Measurements from ENCODE around the gene ELMO1. TPM values are rescaled to one million over a fixed set of nuclear protein-coding genes. Genes with fewer than 3 reads are reported as not detected.

The ELMO1 gene
- total RNA-seq, 1 experiment from 2014 or later = not detected

DNA sequence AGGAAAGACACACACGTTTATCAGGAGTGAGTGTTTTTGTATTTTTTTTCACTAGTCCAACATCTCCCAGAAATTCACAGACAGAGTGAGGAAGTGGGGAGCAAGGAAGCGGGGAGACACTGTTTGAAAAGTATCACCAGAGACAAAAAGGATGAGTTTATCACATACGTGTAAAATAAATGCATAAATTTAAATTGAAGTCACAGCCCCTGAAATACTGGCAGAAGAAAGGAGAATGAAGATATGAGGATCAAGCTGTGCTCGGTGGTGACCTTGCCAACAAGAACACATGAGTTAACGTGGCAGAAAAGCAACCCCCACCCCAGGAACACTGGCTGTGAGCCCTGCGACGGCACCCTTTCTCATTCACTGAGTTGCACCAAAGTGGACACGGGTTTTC is 407.2 kb downstream of the ELMO1 start:
- no peaks in the 10 kb centered on the region for H3K27me3 ChIP-seq (replicated peaks; ENCODE audit: insufficient read depth, low read depth, low read length, poor library complexity)
- no peak for DNase-seq (ENCODE audit: low spot score)
- no TSS peak for BruUV-seq (replicated peaks)
- intact Hi-C loops (cut with micrococcal nuclease; ENCODE audit: unreplicated experiment) = no loop called here
- TF ChIP-seq, protein P1, sequence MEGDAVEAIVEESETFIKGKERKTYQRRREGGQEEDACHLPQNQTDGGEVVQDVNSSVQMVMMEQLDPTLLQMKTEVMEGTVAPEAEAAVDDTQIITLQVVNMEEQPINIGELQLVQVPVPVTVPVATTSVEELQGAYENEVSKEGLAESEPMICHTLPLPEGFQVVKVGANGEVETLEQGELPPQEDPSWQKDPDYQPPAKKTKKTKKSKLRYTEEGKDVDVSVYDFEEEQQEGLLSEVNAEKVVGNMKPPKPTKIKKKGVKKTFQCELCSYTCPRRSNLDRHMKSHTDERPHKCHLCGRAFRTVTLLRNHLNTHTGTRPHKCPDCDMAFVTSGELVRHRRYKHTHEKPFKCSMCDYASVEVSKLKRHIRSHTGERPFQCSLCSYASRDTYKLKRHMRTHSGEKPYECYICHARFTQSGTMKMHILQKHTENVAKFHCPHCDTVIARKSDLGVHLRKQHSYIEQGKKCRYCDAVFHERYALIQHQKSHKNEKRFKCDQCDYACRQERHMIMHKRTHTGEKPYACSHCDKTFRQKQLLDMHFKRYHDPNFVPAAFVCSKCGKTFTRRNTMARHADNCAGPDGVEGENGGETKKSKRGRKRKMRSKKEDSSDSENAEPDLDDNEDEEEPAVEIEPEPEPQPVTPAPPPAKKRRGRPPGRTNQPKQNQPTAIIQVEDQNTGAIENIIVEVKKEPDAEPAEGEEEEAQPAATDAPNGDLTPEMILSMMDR (conservative IDR thresholded peaks at IDR 0.05; ENCODE audit: low read depth, low read length) = no peak
- TF ChIP-seq EZH2 (IDR thresholded peaks at IDR 0.05; ENCODE audit: borderline replicate concordance, low read depth, low read length, poor library complexity, severe bottlenecking) = no peak
- no peaks in the 10 kb centered on the region for H3K9me3 ChIP-seq (ENCODE audit: low read depth, low read length, poor library complexity, severe bottlenecking)
- H3K36me3 ChIP-seq (ENCODE audit: insufficient read depth, low read length, poor library complexity, severe bottlenecking) = no peaks in the 10 kb centered on the region
- CTCF ChIA-PET = no interaction called here
- no peaks in the 10 kb centered on the region for H3K4me1 ChIP-seq (ENCODE audit: insufficient read depth, low read length, poor library complexity, severe bottlenecking)
- H3K27ac ChIP-seq (ENCODE audit: low read depth, low read length, poor library complexity, severe bottlenecking) = no peak overlapping the region
- no peak overlapping the region for H3K4me3 ChIP-seq (ENCODE audit: low read depth, low read length, poor library complexity, severe bottlenecking)
- POLR2A ChIA-PET (ENCODE audit: low non-redundant PET) = no interaction called here

GRCh38 chr7:37040330-37040729 is 408.3 kb downstream of the ELMO1 start:
- no peaks in the 10 kb centered on the region for H3K36me3 ChIP-seq (ENCODE audit: insufficient read depth, low read length, poor library complexity, severe bottlenecking)
- H3K4me3 ChIP-seq (ENCODE audit: low read depth, low read length, poor library complexity, severe bottlenecking) = no peak overlapping the region
- H3K27me3 ChIP-seq (replicated peaks; ENCODE audit: insufficient read depth, low read depth, low read length, poor library complexity) = no peaks in the 10 kb centered on the region
- CTCF ChIA-PET = no interaction called here
- H3K4me1 ChIP-seq (ENCODE audit: insufficient read depth, low read length, poor library complexity, severe bottlenecking) = no peaks in the 10 kb centered on the region
- H3K27ac ChIP-seq (ENCODE audit: low read depth, low read length, poor library complexity, severe bottlenecking) = no peak overlapping the region
- intact Hi-C loops (cut with micrococcal nuclease; ENCODE audit: unreplicated experiment) = no loop called here
- POLR2A ChIA-PET (ENCODE audit: low non-redundant PET) = no interaction called here
- H3K9me3 ChIP-seq (ENCODE audit: low read depth, low read length, poor library complexity, severe bottlenecking) = no peaks in the 10 kb centered on the region
- no peak for DNase-seq (ENCODE audit: low spot score)
- TF ChIP-seq, protein P1 (conservative IDR thresholded peaks at IDR 0.05; ENCODE audit: low read depth, low read length) = no peak
- no peak for TF ChIP-seq EZH2 (IDR thresholded peaks at IDR 0.05; ENCODE audit: borderline replicate concordance, low read depth, low read length, poor library complexity, severe bottlenecking)
- no TSS peak for BruUV-seq (replicated peaks)

DNA sequence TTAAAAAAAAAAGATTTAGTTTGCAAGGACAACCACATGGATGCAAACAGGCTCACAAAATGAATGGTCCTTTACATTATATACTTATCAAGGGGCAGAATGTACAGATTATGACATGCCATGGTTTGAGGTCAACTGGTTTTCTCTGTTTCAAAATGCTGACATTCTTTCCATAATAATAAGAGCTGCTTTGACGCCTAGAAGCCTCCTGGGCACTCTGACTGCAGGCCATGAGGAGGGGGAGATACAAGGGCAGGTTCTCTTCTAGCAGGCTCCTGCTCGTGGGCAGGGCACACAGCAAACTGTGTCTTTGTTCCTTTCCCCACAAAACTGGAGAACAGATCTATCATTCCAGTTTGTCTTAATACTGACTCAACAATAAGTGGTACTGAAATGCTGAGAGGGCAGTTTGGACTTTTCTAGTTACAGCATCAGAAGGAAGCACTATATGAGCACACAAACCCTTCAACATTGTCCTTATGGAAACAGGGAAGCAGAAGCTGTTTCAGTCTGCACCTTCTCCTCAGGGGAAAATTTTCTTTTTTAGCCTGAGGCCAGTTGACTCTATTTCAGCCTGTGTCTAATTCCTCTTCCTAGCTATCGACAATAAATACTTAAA is 409.4 kb downstream of the ELMO1 start:
- intact Hi-C loops (cut with micrococcal nuclease; ENCODE audit: unreplicated experiment) = no loop called here
- Histone ChIP-seq H3K9me3 (ENCODE audit: low read depth, low read length, poor library complexity, severe bottlenecking) (no peaks in the 10 kb centered on the region), H3K36me3 (ENCODE audit: insufficient read depth, low read length, poor library complexity, severe bottlenecking) (no peaks in the 10 kb centered on the region), H3K4me1 (ENCODE audit: insufficient read depth, low read length, poor library complexity, severe bottlenecking) (no peaks in the 10 kb centered on the region), H3K27ac (ENCODE audit: low read depth, low read length, poor library complexity, severe bottlenecking) (no peak overlapping the region), H3K27me3 (replicated peaks; ENCODE audit: insufficient read depth, low read depth, low read length, poor library complexity) (no peaks in the 10 kb centered on the region), H3K4me3 (ENCODE audit: low read depth, low read length, poor library complexity, severe bottlenecking) (no peak overlapping the region)
- no peak for DNase-seq (ENCODE audit: low spot score)
- ChIA-PET POLR2A (ENCODE audit: low non-redundant PET) (no interaction called here), CTCF (no interaction called here)
- BruUV-seq (replicated peaks) = no TSS peak
- TF ChIP-seq, protein P1 (conservative IDR thresholded peaks at IDR 0.05; ENCODE audit: low read depth, low read length) = no peak
- no peak for TF ChIP-seq EZH2 (IDR thresholded peaks at IDR 0.05; ENCODE audit: borderline replicate concordance, low read depth, low read length, poor library complexity, severe bottlenecking)

Data from A673 (cell line).